ENCODE results near the gene ZC3HAV1.

- no peak for TF ChIP-seq ZFX (IDR thresholded peaks at IDR 0.05; ENCODE audit: borderline replicate concordance)
- TF ChIP-seq CTCF (IDR thresholded peaks at IDR 0.05), result no peak
Observed at GRCh38 chr7:139116999-139117398, 7.5 kb upstream of the ZC3HAV1 start.

Measured in 22Rv1 (cell line).